Neuronal stem cell (in vitro differentiated cells): ENCODE measurements around the gene SEC14L1.

Experiments used
- DNase-seq: peaks from one replicate; pipeline ENCODE4 v3.0.0-alpha.2; 2013; ENCODE audit warnings: low spot score
- H2AFZ ChIP-seq: one replicate; pipeline ENCODE4 v1.6.1; 2013; ENCODE audit warnings: mild to moderate bottlenecking, low read length, inconsistent platforms
- H2AK5ac ChIP-seq: 2 replicates; pipeline ENCODE4 v1.6.1; 2013; ENCODE audit warnings: low read depth, mild to moderate bottlenecking, inconsistent platforms, low read length, moderate library complexity, mixed read lengths
- H2BK120ac ChIP-seq: 2 replicates; pipeline ENCODE4 v1.6.1; 2013; ENCODE audit warnings: low read depth, mild to moderate bottlenecking, inconsistent platforms, low read length, moderate library complexity, mixed read lengths
- H2BK12ac ChIP-seq: one replicate; pipeline ENCODE4 v1.6.1; 2013; ENCODE audit warnings: low read length, inconsistent platforms
- H2BK15ac ChIP-seq: 2 replicates; pipeline ENCODE4 v1.6.1; 2013; ENCODE audit warnings: mild to moderate bottlenecking, low read length, inconsistent platforms, mixed read lengths
- H2BK5ac ChIP-seq: one replicate; pipeline ENCODE4 v1.6.1; 2013; ENCODE audit warnings: inconsistent platforms, mild to moderate bottlenecking, low read length, moderate library complexity
- H3K14ac ChIP-seq: one replicate; pipeline ENCODE4 v1.6.1; 2013; ENCODE audit warnings: low read length, inconsistent platforms
- H3K18ac ChIP-seq: 2 replicates; pipeline ENCODE4 v1.6.1; 2013; ENCODE audit warnings: low read length, inconsistent platforms
- H3K23ac ChIP-seq: 2 replicates; pipeline ENCODE4 v1.6.1; 2013; ENCODE audit warnings: low read depth, mild to moderate bottlenecking, mixed read lengths, low read length, inconsistent platforms; ENCODE audit not compliant: poor library complexity
- H3K27ac ChIP-seq: replicated peaks from 3 replicates; pipeline ENCODE4 v1.5.1; 2013; ENCODE audit warnings: low read length, inconsistent platforms
- H3K27me3 ChIP-seq, 3 experiments: 2 replicates each; pipeline ENCODE4 v1.6.1; 2013; ENCODE audit warnings: low read length in 3 of 3, mild to moderate bottlenecking in 2 of 3, inconsistent platforms in 1 of 3, low read depth in 1 of 3, mixed read lengths in 1 of 3, moderate library complexity in 1 of 3; ENCODE audit not compliant: control insufficient read depth in 3 of 3, insufficient read depth in 3 of 3
- H3K36me3 ChIP-seq, 2 donors: replicated peaks in 1 of 2; 2 replicates each; pipeline ENCODE4 v1.6.1; 2013; ENCODE audit warnings: low read length in 2 of 2; ENCODE audit not compliant: control insufficient read depth in 2 of 2, insufficient read depth in 2 of 2
- H3K4ac ChIP-seq: 2 replicates; pipeline ENCODE4 v1.6.1; 2013; ENCODE audit warnings: inconsistent platforms, mild to moderate bottlenecking, low read length, moderate library complexity
- H3K4me1 ChIP-seq, 2 donors: 1 replicate in 1 of 2; 2 replicates in 1 of 2; pipeline ENCODE4 v1.6.1; 2013; ENCODE audit warnings: low read length in 2 of 2, low read depth in 1 of 2; ENCODE audit not compliant: control insufficient read depth in 2 of 2, insufficient read depth in 1 of 2
- H3K4me2 ChIP-seq: one replicate; pipeline ENCODE4 v1.6.1; 2013; ENCODE audit warnings: mild to moderate bottlenecking, low read length, inconsistent platforms; ENCODE audit not compliant: insufficient read depth, poor library complexity, severe bottlenecking
- H3K4me3 ChIP-seq, 2 donors: 2 replicates each; pipeline ENCODE4 v1.5.1; 2013; ENCODE audit warnings: low read length in 2 of 2, mild to moderate bottlenecking in 2 of 2, inconsistent platforms in 1 of 2, moderate library complexity in 1 of 2
- H3K79me1 ChIP-seq: one replicate; pipeline ENCODE4 v1.6.1; 2013; ENCODE audit warnings: low read depth, mild to moderate bottlenecking, inconsistent platforms, low read length, moderate library complexity
- H3K9ac ChIP-seq: one replicate; pipeline ENCODE4 v1.6.1; 2013; ENCODE audit warnings: mild to moderate bottlenecking, low read depth, low read length, inconsistent platforms; ENCODE audit not compliant: poor library complexity
- H3K9me3 ChIP-seq, 2 donors: replicated peaks in 1 of 2; 2 replicates each; pipeline versions ENCODE3 to v1.6.1; 2013; ENCODE audit warnings: low read length in 2 of 2, mild to moderate bottlenecking in 2 of 2, inconsistent platforms in 1 of 2, low read depth in 1 of 2, mixed read lengths in 1 of 2, moderate library complexity in 1 of 2; ENCODE audit not compliant: control insufficient read depth in 2 of 2, insufficient read depth in 1 of 2
- H4K8ac ChIP-seq: one replicate; pipeline ENCODE4 v1.6.1; 2013; ENCODE audit warnings: low read depth, mild to moderate bottlenecking, inconsistent platforms, low read length, moderate library complexity
- H4K91ac ChIP-seq: one replicate; pipeline ENCODE4 v1.6.1; 2013; ENCODE audit warnings: low read length, low read depth, mild to moderate bottlenecking, inconsistent platforms; ENCODE audit not compliant: poor library complexity
- WGBS, 2 donors: extraction: QIAGEN DNeasy Blood & Tissue Kit; methylation state at CpG; one replicate each; pipeline ENCODE4 v1.1.7; 2013; ENCODE audit warnings: missing lambda C conversion rate in 2 of 2, mixed read lengths in 1 of 2; ENCODE audit not compliant: insufficient read length in 2 of 2, insufficient replicate concordance in 1 of 2; ENCODE audit errors: extremely low coverage in 2 of 2; 5-methylcytosine and 5-hydroxymethylcytosine counted together

SEC14L1 gene

GRCh38 chr17:77125432-77125901, 15.3 kb upstream of the SEC14L1 start:
- Histone ChIP-seq H2BK5ac (no peak overlapping the region), H3K18ac (no peak overlapping the region), H3K23ac (no peak overlapping the region), H2BK120ac (no peak overlapping the region), H3K9ac (no peak overlapping the region), H3K9me3 (no peaks in the 10 kb centered on the region), H3K36me3 (no peaks in the 10 kb centered on the region), H2AK5ac (no peak overlapping the region), H3K4me1 (peaks cover 15 to 19% of the 10 kb centered on the region in 2 donors), H3K4me3 (no peak overlapping the region), H3K14ac (no peak overlapping the region), H2BK12ac (no peak overlapping the region), H4K8ac (no peak overlapping the region), H3K79me1 (no peaks in the 10 kb centered on the region), H3K4ac (no peak overlapping the region), H4K91ac (no peak overlapping the region), H3K27me3 (no peaks in the 10 kb centered on the region), H2BK15ac (no peak overlapping the region), H3K4me2 (no peak overlapping the region), H3K27ac (no peak overlapping the region), H2AFZ (peak overlapping the region; percentile 43)
- DNase-seq = no peak
- WGBS, 2 donors = no CpG with 5 or more reads among the region's 8 CpGs

- Histone ChIP-seq H2BK12ac (no peak overlapping the region), H3K79me1 (no peaks in the 10 kb centered on the region), H3K4me2 (no peak overlapping the region), H2AK5ac (no peak overlapping the region), H2BK15ac (no peak overlapping the region), H3K14ac (no peak overlapping the region), H4K91ac (no peak overlapping the region), H3K23ac (no peak overlapping the region), H3K4me1 (peaks cover 14 to 19% of the 10 kb centered on the region in 2 donors), H3K18ac (no peak overlapping the region), H2AFZ (no peak overlapping the region), H3K36me3 (no peaks in the 10 kb centered on the region), H4K8ac (no peak overlapping the region), H3K27ac (no peak overlapping the region), H2BK5ac (no peak overlapping the region), H3K4me3 (no peak overlapping the region), H3K9ac (no peak overlapping the region), H2BK120ac (no peak overlapping the region), H3K9me3 (no peaks in the 10 kb centered on the region), H3K27me3 (no peaks in the 10 kb centered on the region), H3K4ac (no peak overlapping the region)
- DNase-seq = no peak
- WGBS, 2 donors = no CpG with 5 or more reads among the region's 7 CpGs
Observed at GRCh38 chr17:77126519-77126918, 14.2 kb upstream of the SEC14L1 start.

GRCh38 chr17:77127735-77128361, 12.9 kb upstream of the SEC14L1 start:
- no peak overlapping the region for H3K4ac ChIP-seq
- H3K9ac ChIP-seq = no peak overlapping the region
- H3K14ac ChIP-seq = no peak overlapping the region
- no peaks in the 10 kb centered on the region for H3K27me3 ChIP-seq
- H3K18ac ChIP-seq = no peak overlapping the region
- no peak overlapping the region for H2AK5ac ChIP-seq
- no CpG with 5 or more reads among the region's 18 CpGs for WGBS, 2 donors
- DNase-seq = no peak
- H3K27ac ChIP-seq = no peak overlapping the region
- no peak overlapping the region for H2BK120ac ChIP-seq
- no peak overlapping the region for H2AFZ ChIP-seq
- no peak overlapping the region for H3K4me3 ChIP-seq
- no peak overlapping the region for H4K8ac ChIP-seq
- no peaks in the 10 kb centered on the region for H3K36me3 ChIP-seq
- no peak overlapping the region for H2BK5ac ChIP-seq
- H3K4me2 ChIP-seq = no peak overlapping the region
- no peaks in the 10 kb centered on the region for H3K9me3 ChIP-seq
- no peaks in the 10 kb centered on the region for H3K79me1 ChIP-seq
- H4K91ac ChIP-seq = no peak overlapping the region
- no peak overlapping the region for H2BK12ac ChIP-seq
- H3K23ac ChIP-seq = no peak overlapping the region
- H2BK15ac ChIP-seq = no peak overlapping the region
- H3K4me1 ChIP-seq = peaks cover 14 to 19% of the 10 kb centered on the region in 2 donors

- Histone ChIP-seq H3K4me1 (peaks cover 14 to 17% of the 10 kb centered on the region in 2 donors), H3K27me3 (no peaks in the 10 kb centered on the region), H3K14ac (no peak overlapping the region), H2BK5ac (no peak overlapping the region), H4K8ac (no peak overlapping the region), H3K9me3 (no peaks in the 10 kb centered on the region), H3K36me3 (no peaks in the 10 kb centered on the region), H3K27ac (peak overlapping the region; percentile 17), H3K79me1 (no peaks in the 10 kb centered on the region), H3K18ac (no peak overlapping the region), H3K4ac (no peak overlapping the region), H3K23ac (no peak overlapping the region), H2BK12ac (no peak overlapping the region), H2BK15ac (no peak overlapping the region), H2AK5ac (no peak overlapping the region), H3K4me3 (no peak overlapping the region), H3K4me2 (no peak overlapping the region), H2BK120ac (no peak overlapping the region), H4K91ac (no peak overlapping the region), H2AFZ (peak overlapping the region; percentile 17), H3K9ac (no peak overlapping the region)
- no peak for DNase-seq
- no CpG with 5 or more reads among the region's 10 CpGs for WGBS, 2 donors
Observed at GRCh38 chr17:77128896-77129567, 11.7 kb upstream of the SEC14L1 start.
